Raji (cell line): Measurements from ENCODE around the gene ATG13.

Experiments used
- POLR2A ChIP-seq: IDR thresholded peaks from 2 replicates; pipeline ENCODE4 v1.6.1; 2011; ENCODE audit warnings: low read depth, low read length, control low read depth; ENCODE audit not compliant: insufficient read depth

Gene ATG13

GRCh38 chr11:46617134-46617971, at the start of gene ATG13, which contains the start of gene HARBI1:
TSS of gene ATG13 (plus strand) at chr11:46617553. CDS start at chr11:46644292, 26,739 bp downstream.
TSS of gene HARBI1 (minus strand) at chr11:46617227. CDS start at chr11:46616237, 990 bp downstream.
- TF ChIP-seq POLR2A = peak; percentile 77

- no peak for TF ChIP-seq POLR2A
Observed at GRCh38 chr11:46570790-46571398, 46.5 kb upstream of the ATG13 start.

GRCh38 chr11:46574656-46575055, 42.7 kb upstream of the ATG13 start:
- TF ChIP-seq POLR2A = no peak

GRCh38 chr11:46577058-46577457, 40.3 kb upstream of the ATG13 start:
- no peak for TF ChIP-seq POLR2A

- no peak for TF ChIP-seq POLR2A
Observed at GRCh38 chr11:46582588-46582987, 34.8 kb upstream of the ATG13 start.

GRCh38 chr11:46588131-46588530, 29.2 kb upstream of the ATG13 start:
- TF ChIP-seq POLR2A = no peak

- no peak for TF ChIP-seq POLR2A
Observed at GRCh38 chr11:46588915-46589314, 28.4 kb upstream of the ATG13 start.

GRCh38 chr11:46590740-46591605, 26.4 kb upstream of the ATG13 start:
- TF ChIP-seq POLR2A = no peak

- peak; percentile 71; the same call in 1 of the 2 replicates for TF ChIP-seq POLR2A
Observed at GRCh38 chr11:46593550-46594373, 23.6 kb upstream of the ATG13 start, which contains the start of gene AMBRA1. TSS of gene AMBRA1 (minus strand) at chr11:46594023. CDS start at chr11:46548380, 45,643 bp downstream.

- TF ChIP-seq POLR2A = no peak
Observed at GRCh38 chr11:46594374-46594700, 23.0 kb upstream of the ATG13 start.

GRCh38 chr11:46594785-46595184, 22.6 kb upstream of the ATG13 start:
- no peak for TF ChIP-seq POLR2A

- no peak for TF ChIP-seq POLR2A
Observed at GRCh38 chr11:46597155-46597554, 20.2 kb upstream of the ATG13 start.

- no peak for TF ChIP-seq POLR2A
Observed at GRCh38 chr11:46597609-46598219, 19.6 kb upstream of the ATG13 start.
